EL (cell line): ENCODE results near the gene CDC45.
"Not testable (repeated sequence)": the region's sequence is repeated elsewhere in the genome, so short reads cannot be mapped to it uniquely, and the experiment has no call there.

Experiments
- DNase-seq: peaks from one replicate; pipeline ENCODE4 v3.0.0-alpha.2; 2016

Gene CDC45, protein sequence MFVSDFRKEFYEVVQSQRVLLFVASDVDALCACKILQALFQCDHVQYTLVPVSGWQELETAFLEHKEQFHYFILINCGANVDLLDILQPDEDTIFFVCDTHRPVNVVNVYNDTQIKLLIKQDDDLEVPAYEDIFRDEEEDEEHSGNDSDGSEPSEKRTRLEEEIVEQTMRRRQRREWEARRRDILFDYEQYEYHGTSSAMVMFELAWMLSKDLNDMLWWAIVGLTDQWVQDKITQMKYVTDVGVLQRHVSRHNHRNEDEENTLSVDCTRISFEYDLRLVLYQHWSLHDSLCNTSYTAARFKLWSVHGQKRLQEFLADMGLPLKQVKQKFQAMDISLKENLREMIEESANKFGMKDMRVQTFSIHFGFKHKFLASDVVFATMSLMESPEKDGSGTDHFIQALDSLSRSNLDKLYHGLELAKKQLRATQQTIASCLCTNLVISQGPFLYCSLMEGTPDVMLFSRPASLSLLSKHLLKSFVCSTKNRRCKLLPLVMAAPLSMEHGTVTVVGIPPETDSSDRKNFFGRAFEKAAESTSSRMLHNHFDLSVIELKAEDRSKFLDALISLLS

DNA sequence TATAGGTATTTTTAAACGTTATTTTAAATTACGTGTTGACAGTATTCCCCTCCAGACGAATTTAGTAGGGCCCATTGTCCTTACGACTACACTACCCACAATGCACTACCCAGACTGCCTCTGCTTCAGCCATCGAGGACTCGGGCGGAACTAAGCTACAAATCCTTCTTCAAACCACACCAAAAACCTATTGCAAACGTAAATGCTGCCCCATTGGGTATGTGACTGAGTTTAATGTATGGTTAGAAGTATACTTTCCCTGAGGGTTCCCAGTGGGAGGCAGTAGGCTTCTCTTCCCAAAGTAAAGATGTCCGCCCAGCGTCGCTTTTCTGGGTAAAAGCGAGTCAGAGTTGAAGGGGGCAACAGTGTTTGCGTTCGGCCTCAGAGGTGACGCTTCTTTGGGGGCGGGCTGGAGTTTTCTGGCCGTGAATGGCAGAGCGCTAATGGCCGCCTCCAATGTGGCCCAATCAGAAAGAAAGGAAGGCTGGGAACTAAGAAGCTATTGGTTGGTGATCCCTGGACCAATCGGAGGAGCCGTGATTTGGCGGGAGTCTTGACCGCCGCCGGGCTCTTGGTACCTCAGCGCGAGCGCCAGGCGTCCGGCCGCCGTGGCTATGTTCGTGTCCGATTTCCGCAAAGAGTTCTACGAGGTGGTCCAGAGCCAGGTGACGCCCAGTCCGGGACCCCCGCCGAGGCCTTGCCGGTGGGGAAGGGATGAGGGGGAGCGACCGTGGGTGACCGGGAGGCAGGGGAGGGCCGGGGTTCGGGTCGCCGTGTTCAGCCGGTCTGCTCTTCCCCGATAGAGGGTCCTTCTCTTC, at the start of gene CDC45:
Gene CDC45, plus strand, starts transcription at position 566 of the 818 bp plus-strand sequence. Its CDS starts 49 bp downstream, at position 615.
- DNase-seq, result peak; percentile 99

- DNase-seq, result peak; percentile 67
Observed at GRCh38 chr22:19429950-19430889, 49.5 kb upstream of the CDC45 start.

GRCh38 chr22:19430890-19431541, 48.7 kb upstream of the CDC45 start:
- peak; percentile 50 for DNase-seq

DNA sequence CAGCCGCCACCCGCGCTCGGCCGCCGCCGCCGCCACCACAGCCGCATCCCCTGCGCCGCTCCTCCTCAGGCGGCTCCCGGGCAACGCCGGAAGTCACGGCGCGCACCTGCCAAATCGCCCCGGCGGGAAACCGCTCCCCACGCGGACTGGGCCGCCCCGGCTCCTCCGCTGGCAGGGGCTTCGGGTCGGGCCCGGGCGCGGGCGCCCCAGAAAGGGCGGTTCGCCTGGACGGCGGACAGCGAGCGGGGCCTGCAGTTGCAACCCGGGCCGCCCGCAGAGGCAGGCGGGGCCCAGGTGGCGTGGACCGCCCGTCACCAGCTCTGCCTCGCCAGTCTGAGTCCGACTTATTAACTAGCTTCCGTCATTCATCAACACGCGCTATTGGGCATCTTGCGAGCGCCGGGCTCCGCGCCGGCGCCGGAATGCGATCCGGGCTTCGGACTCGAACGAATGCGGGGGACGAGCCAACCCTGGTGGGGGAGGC, 48.0 kb upstream of the CDC45 start, which contains the start of gene HIRA:
Gene HIRA, minus strand, starts transcription at position 85 of the 484 bp plus-strand sequence. CDS start 257 bp downstream, outside the sequence.
- DNase-seq, result peak; percentile 78

GRCh38 chr22:19432133-19432851, 47.4 kb upstream of the CDC45 start, which contains the start of gene MRPL40:
Gene MRPL40 (plus strand): TSS chr22:19432545. CDS start chr22:19432555, 10 bp downstream.
- DNase-seq, result peak; percentile 93

- no peak for DNase-seq
Observed at GRCh38 chr22:19434401-19434800, 45.3 kb upstream of the CDC45 start.

DNA sequence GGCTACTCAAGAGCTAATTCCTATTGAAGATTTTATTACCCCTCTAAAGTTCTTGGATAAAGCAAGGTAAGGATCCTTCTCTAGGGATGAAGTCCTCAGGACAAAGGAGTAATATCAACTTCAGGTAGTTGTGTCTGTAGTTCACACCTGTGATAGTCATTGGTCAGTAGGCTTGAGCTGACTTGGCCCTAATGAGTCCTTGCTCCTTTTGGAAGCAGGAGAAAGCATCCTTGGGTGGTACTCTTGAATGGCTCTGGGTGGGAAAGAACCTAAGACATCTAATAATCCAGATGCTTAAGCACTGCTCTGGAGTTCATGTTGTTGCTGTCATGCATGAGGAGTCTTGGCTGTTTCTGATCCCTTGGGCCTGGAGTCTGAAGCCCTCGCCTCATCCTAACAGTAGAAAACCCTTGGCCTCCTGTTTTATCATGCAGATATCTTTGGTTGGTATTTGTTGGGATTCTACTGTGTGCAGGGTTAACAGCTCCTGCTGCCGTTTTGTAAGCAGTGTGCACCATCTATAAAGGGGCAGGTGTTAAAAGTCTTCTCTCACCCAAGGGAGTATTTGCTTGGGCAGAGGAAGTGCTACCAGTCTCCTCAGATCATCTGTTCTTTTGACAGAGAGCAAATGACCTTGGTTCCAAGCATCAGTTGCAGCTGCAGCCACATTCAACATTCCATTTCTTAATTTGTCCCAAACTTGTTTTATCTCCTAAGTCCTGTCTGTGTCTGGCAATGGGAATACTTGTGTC, 44.7 kb upstream of the CDC45 start:
- no peak for DNase-seq

DNA sequence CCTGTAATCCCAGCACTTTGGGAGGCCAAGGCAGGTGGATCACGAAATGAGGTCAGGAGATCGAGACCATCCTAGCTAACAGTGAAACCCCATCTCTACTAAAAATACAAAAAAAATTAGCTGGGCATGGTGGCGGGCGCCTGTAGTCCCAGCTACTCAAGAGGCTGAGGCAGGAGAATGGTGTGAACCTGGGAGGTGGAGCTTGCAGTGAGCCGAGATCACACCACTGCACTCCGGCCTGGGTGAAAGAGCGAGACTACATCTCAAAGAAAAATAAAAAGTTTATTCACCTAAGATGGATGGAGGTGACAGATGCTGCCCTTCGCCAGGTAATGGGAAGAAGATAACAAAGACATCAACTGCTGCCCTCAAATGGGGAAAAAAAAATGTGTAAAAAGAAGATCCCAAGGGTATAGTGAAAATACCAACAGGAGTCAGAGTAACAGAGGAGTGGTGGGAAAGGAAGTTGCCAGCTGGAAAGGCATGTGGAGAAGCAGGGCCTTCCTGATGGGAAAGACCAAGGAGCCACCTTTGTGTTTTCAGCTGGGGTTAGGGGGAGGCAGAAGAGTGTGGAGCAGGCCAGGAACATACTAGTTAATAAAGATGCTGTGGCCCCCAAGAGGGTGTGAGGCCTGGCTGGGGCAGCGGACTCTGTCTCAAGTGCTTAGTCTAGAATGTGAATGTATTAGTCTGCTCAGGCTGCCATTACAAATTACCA, 43.1 kb upstream of the CDC45 start:
- DNase-seq, result not testable (repeated sequence)

DNA sequence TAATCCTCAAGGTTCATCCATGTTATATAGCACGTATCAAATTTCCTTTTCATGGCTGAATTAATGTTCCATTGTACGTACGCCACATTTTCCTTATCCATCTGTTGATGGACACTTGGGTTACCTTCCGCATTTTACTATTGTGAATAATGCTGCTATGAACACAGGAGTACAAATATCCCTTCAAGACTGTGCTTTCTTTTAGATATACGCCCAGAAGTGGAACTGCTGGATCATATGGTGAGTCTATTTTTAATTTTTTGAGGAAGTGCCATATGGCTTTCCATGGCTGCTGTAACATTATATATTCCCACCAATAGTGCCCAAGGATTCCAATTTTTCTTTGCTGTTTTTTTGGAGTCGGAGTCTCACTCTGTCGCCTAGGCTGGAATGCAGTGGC, 41.4 kb upstream of the CDC45 start:
- DNase-seq, result no peak

- DNase-seq, result no peak
Observed at GRCh38 chr22:19440411-19441195, 39.1 kb upstream of the CDC45 start.

- no peak for DNase-seq
Observed at GRCh38 chr22:19442166-19442565, 37.6 kb upstream of the CDC45 start.

DNA sequence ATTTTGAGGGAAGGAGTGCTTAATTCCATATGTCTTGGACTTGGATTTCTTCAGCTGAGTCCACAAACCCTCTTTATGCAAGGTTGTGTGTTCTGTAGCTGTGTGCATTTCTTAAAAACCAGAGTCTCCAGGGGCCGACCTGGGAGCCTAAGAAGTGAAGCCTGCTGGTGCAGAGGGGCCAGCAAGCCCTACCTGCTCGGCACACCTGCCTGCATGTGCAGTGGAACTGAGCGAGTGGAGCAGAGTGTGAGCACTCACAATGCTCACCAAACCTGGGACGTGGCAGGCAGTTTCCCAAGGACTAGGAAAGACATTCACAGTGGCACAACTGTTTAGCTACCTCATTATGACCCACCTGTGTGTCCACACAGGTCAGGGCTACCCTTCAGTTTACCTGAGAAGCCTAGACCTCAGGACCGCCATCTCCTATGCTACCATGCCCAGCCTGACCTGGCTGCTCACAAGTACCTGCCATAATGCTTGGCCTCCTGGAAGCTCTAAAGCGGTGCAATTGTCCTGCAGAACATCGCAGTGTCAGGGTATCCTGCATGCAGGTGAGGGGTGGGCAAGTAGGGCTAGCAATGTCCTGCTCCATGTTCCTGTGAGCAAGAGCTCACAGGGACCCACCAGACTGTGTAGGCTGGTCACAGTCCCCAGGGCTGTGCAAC, 36.0 kb upstream of the CDC45 start:
- no peak for DNase-seq

- DNase-seq, result not testable (repeated sequence)
Observed at GRCh38 chr22:19445279-19445982, 34.3 kb upstream of the CDC45 start.

DNA sequence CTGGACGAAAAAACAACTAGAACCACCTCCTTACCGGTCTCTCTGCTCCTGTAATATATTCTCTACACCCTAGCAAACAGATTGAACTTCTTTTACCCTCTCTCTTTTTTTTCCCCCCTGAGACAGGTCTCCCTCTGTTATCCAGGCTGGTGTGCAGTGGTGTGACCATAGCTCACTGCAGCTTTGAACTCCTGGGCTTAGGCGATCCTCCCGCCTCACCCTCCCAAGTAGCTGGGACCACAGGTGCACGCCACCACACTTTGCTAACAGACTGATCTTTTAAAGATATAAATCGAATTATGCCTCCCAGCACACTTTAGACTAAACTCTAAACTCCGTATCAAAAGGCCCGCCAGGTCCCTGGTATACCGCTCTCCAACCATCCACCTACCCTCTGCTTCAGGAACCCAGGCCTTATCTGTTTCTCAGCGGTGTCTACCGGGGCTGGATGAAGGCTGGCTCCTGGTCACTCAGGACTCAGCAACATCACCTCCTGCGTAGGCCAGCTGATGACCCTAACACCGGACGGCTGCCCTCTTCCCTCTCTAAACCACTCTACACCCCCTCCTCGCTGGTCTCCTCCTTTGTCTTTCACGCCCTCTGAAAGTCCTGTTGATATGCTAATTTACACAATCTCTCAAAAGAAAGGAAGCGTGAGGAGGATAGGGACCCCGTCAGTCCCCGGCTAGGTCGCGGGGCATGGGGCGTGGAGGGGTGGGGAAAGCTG, 33.0 kb upstream of the CDC45 start:
- peak; percentile 23 for DNase-seq

- peak; percentile 92 for DNase-seq
Observed at GRCh38 chr22:19447330-19448075, 32.2 kb upstream of the CDC45 start, which contains the start of gene C22orf39. Gene C22orf39 (minus strand): TSS chr22:19447711. CDS start chr22:19447688, 23 bp downstream.
